ENCODE data around the gene ZNF646.

- TF ChIP-seq POLR2A (IDR thresholded peaks at IDR 0.05): no peak
- no peak for TF ChIP-seq POLR2AphosphoS5 (IDR thresholded peaks at IDR 0.05)
Measured at GRCh38 chr16:31080035-31080629, 5.9 kb downstream of the ZNF646 start.

All from upper lobe of left lung (tissue), 4 donors.